ENCODE measurements around the gene TPT1. TPM values are rescaled to one million over a fixed set of nuclear protein-coding genes. Genes with fewer than 3 reads are reported as not detected.

The TPT1 gene
- total RNA-seq (2022; extraction: Qiagen RNA extraction), result 1,860 to 2,435 TPM (median 2,342 TPM) in 5 replicates

DNA sequence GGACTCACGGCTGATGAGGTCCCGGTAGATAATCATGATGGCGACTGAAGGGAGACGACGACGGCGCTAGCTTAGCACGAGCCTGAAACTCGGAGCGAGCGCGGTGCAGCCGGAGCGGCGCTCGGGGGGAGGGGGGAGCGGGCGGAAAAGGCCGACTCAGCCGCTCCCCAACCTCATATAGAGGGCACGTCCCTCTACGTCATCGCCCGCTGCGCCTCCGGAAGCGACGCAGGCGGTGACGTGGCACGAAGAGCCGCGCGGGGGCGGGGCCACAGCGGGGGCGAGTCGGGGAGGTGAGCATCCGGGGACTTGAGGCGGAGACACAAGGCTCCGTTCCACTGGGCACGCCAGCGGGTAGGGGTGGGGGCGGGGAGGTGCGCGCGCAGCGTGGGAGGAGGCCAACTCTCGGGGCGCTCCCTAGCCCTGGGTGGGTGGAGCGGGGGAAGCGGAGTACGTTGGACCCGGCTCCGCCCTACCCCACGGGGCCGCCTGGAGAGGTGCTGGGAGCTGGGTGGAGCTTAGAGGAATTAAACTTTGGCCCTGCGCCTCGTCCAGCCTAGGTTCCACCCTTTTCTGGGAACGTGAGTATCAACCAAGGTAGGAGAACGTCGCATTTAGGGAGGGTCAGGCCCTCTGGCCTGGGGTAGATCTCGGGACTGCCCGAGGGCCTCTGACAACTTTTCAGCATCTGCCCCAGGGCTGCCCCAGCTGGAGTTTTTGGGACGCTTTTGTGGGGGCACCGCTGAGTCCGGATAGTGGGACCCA is at the start of gene TPT1:
TSS of gene TPT1 (minus strand) at position 150 of the 765 bp plus-strand sequence. CDS start at position 36, 114 bp downstream.

Other genes with a start within 250 kb of the TPT1 start
- 18.1 to 21.7 TPM (median 20.0 TPM) in 5 replicates for gene GTF2F2, start 220.7 kb downstream of the TPT1 start, total RNA-seq (2022; extraction: Qiagen RNA extraction)
- not detected in 5 replicates for gene KCTD4, start 140.1 kb downstream of the TPT1 start, total RNA-seq (2022; extraction: Qiagen RNA extraction)
- gene SLC25A30, start 77.2 kb upstream of the TPT1 start, total RNA-seq (2022; extraction: Qiagen RNA extraction), result 6.9 to 9.2 TPM (median 8.5 TPM) in 5 replicates
- gene COG3, start 123.8 kb upstream of the TPT1 start, total RNA-seq (2022; extraction: Qiagen RNA extraction), result 11.7 to 15.7 TPM (median 14.5 TPM) in 5 replicates

Data from A549 treated with Mapracorat at 1 μM for 4 hours (cell line).